Fibroblast of the aortic adventitia (primary cell): Measurements from ENCODE around the gene BUB1B. TPM values are rescaled to one million over a fixed set of nuclear protein-coding genes. Genes with fewer than 3 reads are reported as not detected.
"Not testable (repeated sequence)": the region's sequence is repeated elsewhere in the genome, so short reads cannot be mapped to it uniquely, and the experiment has no call there.

Source experiments
- DNase-seq: peaks from one replicate; pipeline ENCODE4 v3.0.0-alpha.2; 2010; ENCODE audit warnings: low read depth
- H3K4me3 ChIP-seq: 2 replicates; pipeline ENCODE4 v1.5.1; 2011; ENCODE audit warnings: low read depth, mild to moderate bottlenecking, control low read depth, low read length, moderate library complexity
- CTCF ChIP-seq: IDR thresholded peaks from 2 replicates; pipeline ENCODE4 v1.5.1; 2011; ENCODE audit warnings: mild to moderate bottlenecking, low read length, control low read depth, inconsistent platforms; ENCODE audit not compliant: insufficient read depth
- total RNA-seq: library from RNA; depleted of rRNA; stranded (reverse); fragments of >200 nt; gene quantifications from 2 replicates; pipeline ENCODE4 v1.2.3, GENCODE V29; 2012; ENCODE audit warnings: low replicate concordance

Gene BUB1B
- total RNA-seq, 1 donor = 35.2 TPM

DNA sequence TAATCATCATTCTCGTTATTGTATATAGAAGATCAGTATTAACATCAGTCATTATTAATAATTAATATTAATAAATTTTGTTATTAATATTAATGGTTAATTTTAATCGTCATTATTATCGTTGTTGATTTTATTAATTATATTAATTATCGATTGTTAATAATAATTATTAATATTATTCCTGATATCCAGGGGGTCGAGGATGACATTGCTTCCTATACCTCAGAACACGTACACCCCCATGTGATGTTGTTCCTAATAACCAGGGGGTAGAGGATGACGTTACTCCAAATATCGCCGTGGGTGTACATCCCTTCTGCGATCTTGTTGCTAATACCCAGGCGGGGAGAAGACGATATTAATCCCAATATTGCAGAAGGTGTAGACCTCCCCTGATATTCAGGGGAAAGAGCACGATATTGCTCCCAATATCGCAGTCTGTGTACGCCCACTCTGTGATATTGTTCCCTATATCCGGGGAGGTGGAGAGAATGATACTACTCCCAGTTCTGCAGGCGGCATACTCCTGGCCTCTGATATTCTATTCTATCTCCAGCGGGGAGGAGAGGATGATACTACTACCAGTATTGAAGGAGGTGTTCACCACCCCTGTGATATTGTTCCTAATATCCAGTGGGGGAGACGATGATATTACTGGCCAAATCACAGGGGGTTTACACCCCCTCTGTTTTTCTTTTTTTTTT is 29.9 kb upstream of the BUB1B start:
- H3K4me3 ChIP-seq = no peak overlapping the region
- TF ChIP-seq CTCF = no peak
- no peak for DNase-seq

DNA sequence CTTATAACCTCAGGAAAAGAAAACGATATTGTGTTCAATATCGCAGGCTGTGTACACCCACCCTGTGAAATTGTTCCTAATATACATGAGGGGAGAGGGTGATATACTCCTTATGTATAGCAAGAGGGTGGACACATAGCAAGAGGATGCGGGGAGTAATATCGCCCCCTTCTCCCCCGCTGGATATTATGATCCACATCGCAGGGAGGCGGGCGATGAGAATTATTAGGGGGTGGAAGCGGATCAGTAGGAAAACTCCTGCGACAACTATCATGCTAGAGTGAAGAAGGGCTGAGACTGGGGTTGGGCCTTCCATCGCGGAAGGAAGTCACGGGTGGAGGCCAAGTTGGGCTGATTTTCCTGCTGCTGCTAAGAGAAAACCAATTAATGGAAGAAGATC is 27.3 kb upstream of the BUB1B start:
- no peak for TF ChIP-seq CTCF
- no peak overlapping the region for H3K4me3 ChIP-seq
- no peak for DNase-seq

DNA sequence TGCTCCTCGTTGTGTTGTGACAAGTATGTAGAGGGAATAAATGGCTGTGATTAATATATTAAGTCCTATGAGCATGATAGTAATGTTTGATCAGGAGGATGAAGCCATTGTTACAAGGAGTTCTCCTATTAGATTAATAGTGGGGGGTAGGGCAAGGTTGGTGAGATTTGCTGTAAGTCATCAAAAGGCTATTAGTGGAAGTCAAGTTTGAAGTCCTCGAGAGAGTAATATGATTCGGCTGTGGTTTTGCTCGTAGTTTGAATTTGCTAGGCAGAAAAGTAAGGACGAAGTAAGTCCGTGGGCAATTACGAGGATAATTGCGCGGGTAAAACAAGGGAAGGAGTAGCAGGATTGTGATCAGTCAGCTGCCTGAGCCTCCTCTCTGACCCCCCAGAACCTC is 26.0 kb upstream of the BUB1B start:
- no peak for DNase-seq
- TF ChIP-seq CTCF = no peak

DNA sequence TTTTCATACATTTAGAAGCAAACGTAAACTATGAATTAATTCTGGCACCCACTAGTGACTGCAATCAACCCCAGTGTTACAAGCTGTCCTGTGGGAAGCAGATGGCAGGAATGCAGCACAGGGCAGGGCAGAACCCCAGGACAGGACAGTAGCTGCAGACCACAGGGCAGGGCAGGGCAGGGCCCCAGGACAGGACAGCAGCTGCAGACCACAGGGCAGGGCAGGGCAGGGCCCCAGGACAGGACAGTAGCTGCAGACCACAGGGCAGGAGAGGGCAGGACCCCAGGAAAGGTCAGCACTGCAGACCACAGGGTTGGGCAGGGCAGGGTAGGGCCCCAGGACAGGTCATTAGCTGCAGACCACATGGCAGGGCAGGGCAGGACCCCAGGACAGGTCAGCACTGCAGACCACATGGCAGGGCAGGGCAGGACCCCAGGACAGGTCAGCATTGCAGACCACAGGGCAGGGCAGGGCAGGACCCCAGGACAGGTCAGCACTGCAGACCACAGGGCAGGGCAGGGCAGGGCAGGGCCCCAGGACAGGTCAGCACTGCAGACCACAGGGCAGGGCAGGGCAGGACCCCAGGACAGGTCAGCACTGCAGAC is 24.9 kb upstream of the BUB1B start:
- H3K4me3 ChIP-seq = not testable (repeated sequence)

More for the DNA sequence above, 26.0 kb upstream of the BUB1B start:
- H3K4me3 ChIP-seq = no peak overlapping the region

GRCh38 chr15:40136470-40137302 is 24.2 kb upstream of the BUB1B start:
- no peak for TF ChIP-seq CTCF
- no peak for DNase-seq
- no peak overlapping the region for H3K4me3 ChIP-seq

More for the DNA sequence above, 24.9 kb upstream of the BUB1B start:
- not testable (repeated sequence) for DNase-seq

- no peak for TF ChIP-seq CTCF
- no peak overlapping the region for H3K4me3 ChIP-seq
- no peak for DNase-seq
Measured at GRCh38 chr15:40137303-40138200, 23.3 kb upstream of the BUB1B start.

DNA sequence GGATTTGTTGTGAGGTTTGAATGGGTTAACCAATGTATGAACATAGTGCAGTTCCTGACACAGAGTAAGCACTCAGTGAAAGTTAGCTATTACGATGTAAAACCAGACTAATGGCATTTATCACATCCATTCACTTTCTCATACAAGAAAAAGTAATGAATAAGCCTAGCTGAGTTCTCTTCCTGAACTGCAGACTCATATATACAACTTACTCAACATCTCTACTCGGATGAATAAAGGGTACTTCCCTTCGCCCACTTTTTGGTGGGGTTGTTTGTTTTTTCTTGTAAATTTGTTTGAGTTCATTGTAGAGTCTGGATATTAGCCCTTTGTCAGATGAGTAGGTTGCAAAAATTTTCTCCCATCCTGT is 22.7 kb upstream of the BUB1B start:
- H3K4me3 ChIP-seq, DNase-seq: not testable (repeated sequence)
